Tibial artery (tissue), 4 donors: ENCODE data around the gene KCTD16.

Experiments
- DNase-seq, 2 donors: peaks; one replicate each; pipeline ENCODE4 v3.0.0-alpha.2; 2019
- H3K27ac ChIP-seq, 2 donors: fragments of 200-600 bp; sonication (generic) in 1 of 2; 1 replicate in 1 of 2; 2 replicates in 1 of 2; pipeline ENCODE4 v1.5.1; 2018 to 2019; ENCODE audit warnings: mild to moderate bottlenecking in 1 of 2
- H3K27me3 ChIP-seq, 2 donors: fragments of 200-600 bp; sonication (generic) in 1 of 2; one replicate each; pipeline versions ENCODE4 v1.5.1 to v1.6.0; 2016 to 2019
- H3K36me3 ChIP-seq, 3 donors: fragments of 200-600 bp; sonication (generic) in 2 of 3; one replicate each; pipeline ENCODE4 v1.5.1; 2016 to 2019; ENCODE audit warnings: mild to moderate bottlenecking in 2 of 3
- H3K4me1 ChIP-seq, 4 donors: fragments of 200-600 bp; sonication (generic) in 2 of 4; 1 replicate in 3 of 4; 2 replicates in 1 of 4; pipeline ENCODE4 v1.5.1; 2016 to 2019
- H3K4me3 ChIP-seq, 2 donors: fragments of 200-600 bp; sonication (generic) in 1 of 2; 1 replicate in 1 of 2; 2 replicates in 1 of 2; pipeline ENCODE4 v1.5.1; 2018 to 2019; ENCODE audit warnings: mild to moderate bottlenecking in 2 of 2
- H3K9me3 ChIP-seq, 3 donors: fragments of 200-600 bp; sonication (generic) in 1 of 3; one replicate each; pipeline ENCODE4 v1.5.1; 2016 to 2019
- CTCF ChIP-seq, 2 experiments: fragments of 200-600 bp in 1 of 2; fragments of 450-650 bp in 1 of 2; IDR thresholded peaks; one replicate each; pipeline ENCODE4 v1.5.1; 2017 to 2019; ENCODE audit warnings: antibody characterized with exemption in 2 of 2, mild to moderate bottlenecking in 1 of 2, moderate library complexity in 1 of 2
- intact Hi-C: fragments of 100-400 bp; cut with DNase I; formaldehyde crosslinking; loops from one replicate; pipeline ENCODE4 v1.15.0; 2023; ENCODE audit warnings: low total_unique reads

Gene KCTD16

DNA sequence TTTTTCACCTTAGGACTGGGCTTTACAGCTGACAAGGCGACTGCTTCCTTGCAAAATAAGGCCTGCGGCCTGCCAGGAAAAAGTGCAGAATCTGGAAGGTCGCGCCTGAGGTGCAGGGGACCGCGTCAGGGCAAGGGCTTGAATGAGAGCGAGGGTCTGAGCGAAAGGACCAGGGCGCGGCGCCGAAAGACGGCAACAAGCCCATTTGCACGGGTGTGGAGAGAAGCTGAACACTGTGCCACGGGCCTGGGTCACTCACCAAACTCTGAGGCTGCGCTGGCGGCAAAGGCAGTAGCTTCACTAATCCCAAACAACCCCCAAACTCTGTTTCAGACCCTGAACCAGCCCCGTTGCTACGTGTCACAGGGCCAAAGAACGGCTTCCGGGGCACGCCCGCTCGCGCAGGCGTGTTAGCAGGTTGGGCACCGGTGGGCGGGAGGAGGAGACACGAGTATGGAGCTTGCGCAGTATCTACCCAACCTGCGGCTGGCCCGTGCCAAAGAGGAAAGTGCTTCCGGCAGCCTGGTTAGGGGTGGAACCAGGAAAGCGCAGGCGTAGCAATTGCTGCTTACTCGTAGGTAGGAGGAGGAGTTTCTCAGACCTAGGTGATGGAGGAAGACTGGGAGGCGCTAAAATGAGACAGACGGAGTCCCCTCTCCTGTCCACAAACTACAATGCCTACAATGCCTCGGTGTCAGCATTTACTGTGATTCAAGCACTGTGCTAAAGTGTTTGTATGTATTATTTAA is at the start of gene KCTD16, which contains the start of gene YIPF5:
Gene KCTD16, plus strand, starts transcription at position 598 of the 749 bp plus-strand sequence.
Gene YIPF5, minus strand, starts transcription at position 384 of the 749 bp plus-strand sequence. CDS start 704 bp downstream, outside the sequence.
- DNase-seq: peak; percentile 93 to 97
- H3K9me3 ChIP-seq: no peaks in the 10 kb centered on the region
- peaks cover 0 to 30% (median 15%) of the 10 kb centered on the region in 4 donors for H3K4me1 ChIP-seq
- TF ChIP-seq CTCF (IDR thresholded peaks at IDR 0.05): no peak
- peak within 1 kb of the TSS; percentile 85 to 89 for H3K27ac ChIP-seq
- H3K4me3 ChIP-seq: peak within 1 kb of the TSS; percentile 80 to 95
- H3K36me3 ChIP-seq: peaks cover 0 to 15% (median 5%) of the 10 kb centered on the region in 3 donors
- intact Hi-C loops: no loop called here
- H3K27me3 ChIP-seq: peaks cover 0 to 3% of the 10 kb centered on the region in 2 donors

- no peak for TF ChIP-seq CTCF (IDR thresholded peaks at IDR 0.05)
- Histone ChIP-seq H3K36me3 (no peaks in the 10 kb centered on the region), H3K27ac (no peak overlapping the region), H3K27me3 (no peaks in the 10 kb centered on the region), H3K4me1 (no peaks in the 10 kb centered on the region), H3K4me3 (no peak overlapping the region), H3K9me3 (peaks cover 0 to 4% (median 0%) of the 10 kb centered on the region in 3 donors)
- intact Hi-C loops: no loop called here
- no peak for DNase-seq
Measured at GRCh38 chr5:144121577-144121976, 49.1 kb upstream of the KCTD16 start.

GRCh38 chr5:144122081-144122480 is 48.6 kb upstream of the KCTD16 start:
- intact Hi-C loops: no loop called here
- no peak overlapping the region for H3K27ac ChIP-seq
- H3K4me3 ChIP-seq: no peak overlapping the region
- no peak for DNase-seq
- H3K27me3 ChIP-seq: no peaks in the 10 kb centered on the region
- no peak for TF ChIP-seq CTCF (IDR thresholded peaks at IDR 0.05)
- no peaks in the 10 kb centered on the region for H3K36me3 ChIP-seq
- no peaks in the 10 kb centered on the region for H3K4me1 ChIP-seq
- H3K9me3 ChIP-seq: peaks cover 0 to 4% (median 0%) of the 10 kb centered on the region in 3 donors

GRCh38 chr5:144122641-144123040 is 48.0 kb upstream of the KCTD16 start:
- Histone ChIP-seq H3K4me3 (no peak overlapping the region), H3K27me3 (no peaks in the 10 kb centered on the region), H3K36me3 (no peaks in the 10 kb centered on the region), H3K9me3 (peaks cover 0 to 4% (median 0%) of the 10 kb centered on the region in 3 donors), H3K27ac (no peak overlapping the region), H3K4me1 (no peaks in the 10 kb centered on the region)
- intact Hi-C loops: no loop called here
- no peak for DNase-seq
- no peak for TF ChIP-seq CTCF (IDR thresholded peaks at IDR 0.05)

GRCh38 chr5:144125163-144125726 is 45.4 kb upstream of the KCTD16 start:
- Histone ChIP-seq H3K27me3 (no peaks in the 10 kb centered on the region), H3K36me3 (no peaks in the 10 kb centered on the region), H3K4me1 (no peaks in the 10 kb centered on the region), H3K27ac (no peak overlapping the region), H3K4me3 (no peak overlapping the region), H3K9me3 (no peaks in the 10 kb centered on the region)
- no peak for TF ChIP-seq CTCF (IDR thresholded peaks at IDR 0.05)
- intact Hi-C loops: no loop called here
- no peak for DNase-seq
